ENCODE measurements around the gene BRINP3. TPM values are rescaled to one million over a fixed set of nuclear protein-coding genes. Genes with fewer than 3 reads are reported as not detected.

BRINP3 gene
- total and polyA plus RNA-seq, 2 experiments from 2014 or later = 5.0 to 6.3 TPM

- Histone ChIP-seq H3K36me3 (no peaks in the 10 kb centered on the region), H3K4me1 (ENCODE audit: low read depth) (no peaks in the 10 kb centered on the region), H3K4me3 (no peak overlapping the region), H3K27ac (no peak overlapping the region), H3K27me3 (no peaks in the 10 kb centered on the region), H3K9me3 (ENCODE audit: low read depth) (no peaks in the 10 kb centered on the region)
- DNase-seq (ENCODE audit: low read depth in 1 of 2, low spot score in 1 of 2) = no peak
- TF ChIP-seq CTCF (IDR thresholded peaks at IDR 0.05; ENCODE audit: low read depth, low read length) = no peak
Observed at GRCh38 chr1:190328871-190329270, 148.8 kb downstream of the BRINP3 start.

- no peak for DNase-seq (ENCODE audit: low read depth in 1 of 2, low spot score in 1 of 2)
- no peak overlapping the region for H3K27ac ChIP-seq
- no peaks in the 10 kb centered on the region for H3K9me3 ChIP-seq (ENCODE audit: low read depth)
- no peak for TF ChIP-seq CTCF (IDR thresholded peaks at IDR 0.05; ENCODE audit: low read depth, low read length)
- no peaks in the 10 kb centered on the region for H3K36me3 ChIP-seq
- H3K4me3 ChIP-seq = no peak overlapping the region
- no peaks in the 10 kb centered on the region for H3K4me1 ChIP-seq (ENCODE audit: low read depth)
- no peaks in the 10 kb centered on the region for H3K27me3 ChIP-seq
Observed at GRCh38 chr1:190328361-190328760, 149.3 kb downstream of the BRINP3 start.

GRCh38 chr1:190327271-190327670 is 150.4 kb downstream of the BRINP3 start:
- Histone ChIP-seq H3K4me3 (no peak overlapping the region), H3K36me3 (no peaks in the 10 kb centered on the region), H3K27ac (no peak overlapping the region), H3K9me3 (ENCODE audit: low read depth) (no peaks in the 10 kb centered on the region), H3K4me1 (ENCODE audit: low read depth) (no peaks in the 10 kb centered on the region), H3K27me3 (no peaks in the 10 kb centered on the region)
- no peak for TF ChIP-seq CTCF (IDR thresholded peaks at IDR 0.05; ENCODE audit: low read depth, low read length)
- DNase-seq (ENCODE audit: low read depth in 1 of 2, low spot score in 1 of 2) = no peak

- DNase-seq (ENCODE audit: low read depth in 1 of 2, low spot score in 1 of 2) = no peak
- TF ChIP-seq CTCF (IDR thresholded peaks at IDR 0.05; ENCODE audit: low read depth, low read length) = no peak
- H3K4me1 ChIP-seq (ENCODE audit: low read depth) = no peaks in the 10 kb centered on the region
- H3K4me3 ChIP-seq = no peak overlapping the region
- H3K36me3 ChIP-seq = no peaks in the 10 kb centered on the region
- no peaks in the 10 kb centered on the region for H3K27me3 ChIP-seq
- no peak overlapping the region for H3K27ac ChIP-seq
- H3K9me3 ChIP-seq (ENCODE audit: low read depth) = no peaks in the 10 kb centered on the region
Observed at GRCh38 chr1:190323530-190323929, 154.1 kb downstream of the BRINP3 start.

- H3K27me3 ChIP-seq = no peaks in the 10 kb centered on the region
- H3K27ac ChIP-seq = no peak overlapping the region
- no peaks in the 10 kb centered on the region for H3K36me3 ChIP-seq
- no peak for TF ChIP-seq CTCF (IDR thresholded peaks at IDR 0.05; ENCODE audit: low read depth, low read length)
- no peaks in the 10 kb centered on the region for H3K4me1 ChIP-seq (ENCODE audit: low read depth)
- H3K4me3 ChIP-seq = no peak overlapping the region
- no peaks in the 10 kb centered on the region for H3K9me3 ChIP-seq (ENCODE audit: low read depth)
- DNase-seq (ENCODE audit: low read depth in 1 of 2, low spot score in 1 of 2) = no peak
Observed at GRCh38 chr1:190322274-190322673, 155.4 kb downstream of the BRINP3 start.

GRCh38 chr1:190320952-190321351 is 156.7 kb downstream of the BRINP3 start:
- no peaks in the 10 kb centered on the region for H3K27me3 ChIP-seq
- no peaks in the 10 kb centered on the region for H3K36me3 ChIP-seq
- DNase-seq (ENCODE audit: low read depth in 1 of 2, low spot score in 1 of 2) = peak; percentile 46 to 72
- TF ChIP-seq CTCF (IDR thresholded peaks at IDR 0.05; ENCODE audit: low read depth, low read length) = peak; percentile 51
- no peaks in the 10 kb centered on the region for H3K4me1 ChIP-seq (ENCODE audit: low read depth)
- H3K4me3 ChIP-seq = no peak overlapping the region
- no peak overlapping the region for H3K27ac ChIP-seq
- H3K9me3 ChIP-seq (ENCODE audit: low read depth) = no peaks in the 10 kb centered on the region

Measured in cardiac muscle cell (in vitro differentiated cells and primary cell).